ENCODE results near the gene INKA2.

INKA2 gene

GRCh38 chr1:111734426-111734825 lies 4.8 kb downstream of the INKA2 start:
- DNase-seq (ENCODE audit: insufficient read length, low spot score) (no peak), FAIRE-seq (no peak)

DNA sequence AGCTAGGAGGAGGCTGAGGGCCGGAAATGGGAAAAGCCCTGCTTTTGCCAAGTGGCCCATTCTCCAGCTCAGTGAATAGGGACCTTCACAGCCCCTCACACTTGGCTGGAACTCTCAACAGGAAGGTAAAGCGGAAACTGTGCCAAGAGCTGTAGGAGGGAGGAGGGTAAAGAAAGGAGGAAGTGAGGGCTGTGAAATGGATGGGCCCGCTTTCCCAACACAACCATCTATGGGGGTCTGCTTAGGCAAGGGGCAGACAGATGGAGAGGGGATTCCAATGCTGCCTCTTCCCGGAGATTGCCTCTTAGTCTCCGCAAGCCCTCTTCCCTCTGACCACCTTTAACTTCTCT lies 5.2 kb downstream of the INKA2 start:
- DNase-seq (ENCODE audit: insufficient read length, low spot score) (no peak), FAIRE-seq (no peak)

- FAIRE-seq, result no peak
Measured at GRCh38 chr1:111733183-111733991, 5.8 kb downstream of the INKA2 start.

GRCh38 chr1:111732718-111733117 lies 6.5 kb downstream of the INKA2 start:
- DNase-seq (ENCODE audit: insufficient read length, low spot score) (no peak), FAIRE-seq (no peak)

More at GRCh38 chr1:111733183-111733991, 5.8 kb downstream of the INKA2 start:
- no peak for DNase-seq (ENCODE audit: insufficient read length, low spot score)

DNA sequence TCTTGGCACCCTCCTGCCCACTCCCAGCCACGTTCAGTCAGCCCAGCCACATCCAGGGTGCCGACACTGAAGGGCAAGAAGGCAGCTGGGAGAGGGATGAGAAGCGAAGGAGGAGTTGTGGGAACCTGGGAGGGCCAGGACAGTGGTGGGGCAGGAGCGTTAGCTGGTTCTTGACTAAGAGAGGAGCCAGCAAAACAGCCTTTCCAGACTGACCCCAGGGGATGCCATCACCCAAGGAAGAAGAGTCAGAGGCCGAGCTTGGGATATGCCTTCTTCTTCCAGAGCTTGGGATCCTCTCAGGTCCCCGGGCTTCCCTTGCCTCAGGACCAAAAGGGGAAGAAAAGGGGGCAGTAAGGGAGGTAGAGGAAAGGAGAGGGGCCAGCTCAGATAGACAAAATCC lies 7.2 kb downstream of the INKA2 start:
- FAIRE-seq, result no peak
- DNase-seq (ENCODE audit: insufficient read length, low spot score), result no peak

GRCh38 chr1:111730706-111731105 lies 8.5 kb downstream of the INKA2 start:
- DNase-seq (ENCODE audit: insufficient read length, low spot score) (no peak), FAIRE-seq (no peak)

DNA sequence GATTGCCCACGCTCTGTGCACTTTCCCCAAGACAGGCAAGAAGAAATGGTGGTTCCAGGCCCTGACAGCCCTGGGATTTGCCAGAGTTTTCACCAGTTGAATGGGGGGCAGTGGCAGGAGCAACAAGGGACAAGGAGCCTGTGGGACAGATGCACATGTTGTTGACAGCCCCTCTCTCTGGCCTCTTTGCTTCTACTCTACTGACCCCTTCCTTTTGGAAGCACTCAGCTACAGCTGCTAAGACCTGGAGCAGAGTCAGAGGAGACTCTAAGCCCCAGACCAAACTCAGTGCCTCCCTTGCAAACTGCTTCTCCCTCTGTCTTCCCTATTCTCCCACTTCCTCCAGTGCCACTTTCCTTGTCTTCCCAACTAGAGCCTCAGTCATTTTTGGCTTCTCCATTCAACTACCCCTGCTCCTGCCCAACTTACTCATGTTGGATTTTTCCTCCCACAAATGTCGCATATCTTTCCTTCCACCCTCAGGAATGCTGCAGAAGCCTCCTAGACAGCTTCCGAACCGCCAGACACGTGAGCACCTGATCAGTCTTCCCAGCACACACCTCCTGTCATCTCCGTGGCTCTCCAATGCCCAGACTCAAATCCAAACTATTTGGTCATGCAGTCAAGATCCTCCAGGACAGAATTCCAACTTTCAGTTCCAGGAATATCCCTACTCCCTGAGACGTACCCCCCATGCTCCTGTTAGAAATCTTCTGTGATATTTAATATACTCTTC lies 9.1 kb downstream of the INKA2 start:
- DNase-seq (ENCODE audit: insufficient read length, low spot score) (no peak), FAIRE-seq (no peak)

DNA sequence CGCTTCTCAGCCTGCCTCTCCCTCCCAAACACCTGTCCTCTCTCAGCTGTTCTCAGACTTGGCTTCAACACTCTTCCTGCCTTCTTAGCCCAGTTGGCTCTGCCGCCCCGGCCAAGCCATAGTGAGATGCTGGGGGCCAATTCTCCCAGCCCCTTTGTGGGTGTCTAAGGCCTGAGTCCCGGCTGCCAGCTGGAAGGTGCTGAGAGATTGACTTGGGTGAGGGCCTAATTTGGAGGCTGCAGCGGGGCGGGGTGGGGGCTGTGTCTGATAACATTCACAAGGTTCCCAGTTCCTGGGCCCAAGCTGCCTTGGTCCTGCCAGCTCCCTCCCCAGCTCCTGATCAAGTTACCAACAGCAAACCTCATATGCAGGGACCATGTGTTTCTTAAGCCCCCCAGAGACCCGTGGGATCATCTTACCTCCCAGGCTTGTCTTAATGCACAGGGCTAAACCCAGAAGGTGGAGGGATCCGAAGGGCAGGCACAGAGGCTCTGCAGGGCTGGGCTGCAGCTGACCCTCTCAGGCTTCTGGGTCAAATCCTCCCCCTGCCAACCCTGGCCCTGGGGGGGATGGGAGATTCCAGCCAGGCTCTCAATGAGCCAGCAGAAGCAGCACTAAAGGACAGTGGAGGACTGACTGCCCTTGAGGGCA lies 9.8 kb downstream of the INKA2 start:
- no peak for FAIRE-seq
- no peak for DNase-seq (ENCODE audit: insufficient read length, low spot score)

DNA sequence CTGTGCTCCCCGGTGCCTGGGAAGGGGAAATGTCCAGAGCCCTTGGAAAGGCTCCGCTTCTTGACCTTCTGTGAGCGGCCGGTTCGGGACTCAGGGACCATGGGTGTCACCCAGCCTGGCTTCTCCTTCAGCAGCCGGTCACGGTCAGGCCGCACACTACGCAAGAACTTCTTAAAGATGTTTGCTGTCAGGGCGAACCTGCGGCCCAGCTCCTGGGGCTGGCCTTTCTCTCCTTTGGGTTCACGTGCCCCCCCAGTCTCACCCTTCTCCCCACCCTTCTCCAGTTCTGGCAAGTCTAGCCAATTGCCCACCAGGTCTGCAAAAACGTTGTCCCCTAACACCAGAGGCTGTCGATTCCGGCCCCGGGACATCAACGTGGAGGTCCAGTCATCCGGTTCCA lies 12.1 kb downstream of the INKA2 start:
- FAIRE-seq (no peak), DNase-seq (ENCODE audit: insufficient read length, low spot score) (no peak)

DNA sequence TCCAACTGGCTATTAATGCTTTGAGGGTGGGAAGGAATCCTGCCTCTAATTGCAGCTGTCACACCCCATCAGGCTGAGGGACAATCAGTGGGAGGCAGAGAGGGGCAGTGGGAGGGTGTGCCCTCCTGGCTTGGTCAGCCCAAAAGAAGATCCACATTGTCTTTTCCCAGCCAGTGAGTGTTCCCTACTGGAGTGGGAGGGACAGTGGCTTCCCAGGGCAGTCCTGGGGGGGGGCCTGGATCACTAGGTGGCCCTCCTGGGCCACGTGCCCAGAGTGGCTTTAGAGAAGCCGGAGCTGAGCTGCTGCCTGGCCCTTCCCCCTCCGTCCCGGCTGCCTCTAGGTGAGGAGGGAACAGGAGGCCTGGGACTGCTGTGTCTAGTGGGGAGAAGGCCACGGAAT lies 14.0 kb downstream of the INKA2 start:
- no peak for FAIRE-seq
- no peak for DNase-seq (ENCODE audit: insufficient read length, low spot score)

GRCh38 chr1:111723871-111724270 lies 15.3 kb downstream of the INKA2 start:
- no peak for DNase-seq (ENCODE audit: insufficient read length, low spot score)
- no peak for FAIRE-seq

DNA sequence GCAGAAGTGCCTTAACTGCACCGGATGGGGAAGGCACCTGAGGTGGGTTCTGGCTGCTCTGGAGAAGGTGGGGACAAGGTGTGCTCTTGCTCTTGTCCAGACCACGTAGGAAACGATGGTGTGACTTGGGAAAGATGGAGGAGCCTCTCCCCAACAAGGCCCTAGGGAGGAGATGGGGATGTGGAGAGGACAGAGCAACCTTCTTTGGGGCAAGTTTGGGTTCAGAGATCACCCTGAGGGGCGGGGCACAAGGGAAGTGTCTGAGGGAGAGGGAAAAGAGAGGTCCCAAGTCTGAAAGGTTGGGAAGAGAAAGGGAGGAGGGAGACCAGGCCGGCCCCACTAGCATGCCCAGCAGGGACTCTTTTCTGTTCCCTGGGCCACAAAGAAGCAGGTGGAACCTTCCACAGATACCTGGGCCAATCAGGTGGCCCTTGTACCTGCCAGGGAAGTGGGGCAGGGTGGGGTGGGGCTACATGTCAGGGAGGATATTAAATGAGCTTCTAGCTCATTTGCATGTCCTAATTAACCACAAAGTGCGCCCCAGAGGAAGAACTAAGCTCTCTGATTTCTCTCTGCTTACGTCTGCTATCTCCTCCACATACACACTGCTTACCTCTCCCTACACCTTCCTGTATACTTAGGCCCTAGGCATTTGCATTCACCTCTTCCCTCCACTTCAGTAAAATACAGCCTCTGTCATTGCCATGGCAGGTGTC lies 15.9 kb downstream of the INKA2 start:
- FAIRE-seq, result no peak
- DNase-seq (ENCODE audit: insufficient read length, low spot score), result no peak

GRCh38 chr1:111720977-111721786 lies 18.0 kb downstream of the INKA2 start:
- DNase-seq (ENCODE audit: insufficient read length, low spot score) (no peak), FAIRE-seq (no peak)

- FAIRE-seq, result no peak
Measured at GRCh38 chr1:111720274-111720976, 18.8 kb downstream of the INKA2 start.

DNA sequence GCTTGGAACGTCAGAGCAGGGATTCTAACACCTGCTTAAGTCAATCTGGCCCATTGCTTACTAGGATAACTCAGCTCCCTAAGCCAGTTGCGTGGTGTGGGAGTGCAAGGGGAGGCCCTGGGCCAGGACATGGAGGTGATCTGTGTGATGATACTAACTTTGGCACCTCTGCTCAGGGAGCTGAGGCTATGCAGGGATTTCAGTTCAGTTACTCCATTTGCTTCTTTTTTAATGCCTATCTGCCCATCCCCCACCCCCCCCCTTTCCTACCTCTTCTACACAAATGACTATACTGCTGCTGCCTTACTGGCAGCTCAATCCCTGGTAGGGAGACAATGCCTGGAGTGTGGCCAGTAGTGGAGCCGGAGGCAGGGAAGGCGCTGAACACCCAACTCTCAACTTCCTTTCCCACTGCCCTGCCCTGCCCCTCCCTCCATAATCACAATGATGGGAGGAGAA lies 19.5 kb downstream of the INKA2 start:
- FAIRE-seq (no peak), DNase-seq (ENCODE audit: insufficient read length, low spot score) (no peak)

More at GRCh38 chr1:111720274-111720976, 18.8 kb downstream of the INKA2 start:
- no peak for DNase-seq (ENCODE audit: insufficient read length, low spot score)

GRCh38 chr1:111719135-111719534 lies 20.1 kb downstream of the INKA2 start:
- DNase-seq (ENCODE audit: insufficient read length, low spot score) (no peak), FAIRE-seq (no peak)

GRCh38 chr1:111717450-111717849 lies 21.7 kb downstream of the INKA2 start:
- FAIRE-seq, result no peak
- no peak for DNase-seq (ENCODE audit: insufficient read length, low spot score)

DNA sequence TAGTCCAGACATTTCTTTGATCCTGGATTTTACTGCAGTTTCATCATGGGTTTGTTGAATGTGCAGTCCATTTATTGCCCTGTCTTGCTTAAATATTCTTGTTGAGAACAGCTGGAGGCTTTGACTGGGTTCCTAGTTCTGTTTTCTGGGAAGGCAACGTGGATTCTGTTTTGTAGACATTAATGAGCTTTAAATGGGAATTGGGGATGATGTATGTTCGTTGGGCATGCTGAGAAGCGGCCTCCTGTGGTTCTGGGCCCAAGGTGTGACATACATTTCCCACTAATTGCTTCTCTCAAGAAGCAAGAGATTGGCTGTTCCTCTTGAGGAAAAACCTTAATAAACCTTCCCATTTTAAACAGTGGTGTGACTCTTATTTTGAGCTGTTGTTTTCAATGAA lies 22.9 kb downstream of the INKA2 start:
- DNase-seq (ENCODE audit: insufficient read length, low spot score) (no peak), FAIRE-seq (no peak)

GRCh38 chr1:111709986-111710385 lies 29.2 kb downstream of the INKA2 start:
- FAIRE-seq, result no peak
- DNase-seq (ENCODE audit: insufficient read length, low spot score), result no peak

- no peak for FAIRE-seq
- no peak for DNase-seq (ENCODE audit: insufficient read length, low spot score)
Measured at GRCh38 chr1:111707906-111708305, 31.3 kb downstream of the INKA2 start.
